NCI-H2171 treated with DMSO at 0.1 percent for 48 hours (cell line): ENCODE measurements around the gene CCDC97.
"Not testable (repeated sequence)": the region's sequence is repeated elsewhere in the genome, so short reads cannot be mapped to it uniquely, and the experiment has no call there.

Source experiments
- DNase-seq: peaks from one replicate; lab custom pipeline; 2025; lab: John Stamatoyannopoulos, UW

Gene CCDC97

GRCh38 chr19:41339936-41340335 is 30.0 kb downstream of the CCDC97 start:
- no peak for DNase-seq

GRCh38 chr19:41341669-41342490 is 31.9 kb downstream of the CCDC97 start:
- peak; percentile 14 for DNase-seq

GRCh38 chr19:41344162-41344561 is 34.2 kb downstream of the CCDC97 start:
- DNase-seq = no peak

GRCh38 chr19:41346916-41347315 is 36.9 kb downstream of the CCDC97 start:
- not testable (repeated sequence) for DNase-seq

- DNase-seq = no peak
These were observed 40.9 kb downstream of the CCDC97 start for GRCh38 chr19:41350735-41351338.

GRCh38 chr19:41351339-41352245 is 41.6 kb downstream of the CCDC97 start:
- no peak for DNase-seq

- DNase-seq = no peak
These were observed 42.3 kb downstream of the CCDC97 start for GRCh38 chr19:41352279-41352608.

GRCh38 chr19:41352609-41353465 is 42.9 kb downstream of the CCDC97 start:
- DNase-seq = peak; percentile 22

- DNase-seq = no peak
These were observed 43.7 kb downstream of the CCDC97 start, which contains the start of gene TGFB1 for GRCh38 chr19:41353466-41354342. TGFB1 (minus strand) TSS chr19:41353922; CDS start chr19:41353044, 878 bp downstream.

GRCh38 chr19:41354343-41354953 is 44.5 kb downstream of the CCDC97 start:
- DNase-seq = no peak

GRCh38 chr19:41355035-41355434 is 45.1 kb downstream of the CCDC97 start:
- DNase-seq = no peak

GRCh38 chr19:41355802-41356201 is 45.8 kb downstream of the CCDC97 start:
- DNase-seq = no peak

- DNase-seq = no peak
These were observed 47.2 kb downstream of the CCDC97 start for GRCh38 chr19:41356984-41357739.

- no peak for DNase-seq
These were observed 47.8 kb downstream of the CCDC97 start for GRCh38 chr19:41357746-41358145.

GRCh38 chr19:41359741-41360140 is 49.8 kb downstream of the CCDC97 start:
- no peak for DNase-seq

GRCh38 chr19:41362143-41362847 is 52.3 kb downstream of the CCDC97 start:
- no peak for DNase-seq

GRCh38 chr19:41363371-41363752 is 53.4 kb downstream of the CCDC97 start:
- no peak for DNase-seq

GRCh38 chr19:41363753-41364523 is 54.0 kb downstream of the CCDC97 start, which contains the start of gene B9D2:
B9D2 (minus strand) TSS chr19:41364149; CDS start chr19:41363519, 630 bp downstream.
- DNase-seq = peak; percentile 98
